Activated CD8-positive, alpha-beta memory T cell treated with anti-CD3 and anti-CD28 coated beads, Interleukin-2, amount 10 ng/mL, durations not matched to agents 7 days and 5 days (primary cell): ENCODE data around the gene MESP1. TPM values are rescaled to one million over a fixed set of nuclear protein-coding genes. Genes with fewer than 3 reads are reported as not detected.
A peak's percentile ranks its signal among the peaks of the same experiment; 100 is the strongest.

Source experiments
- ATAC-seq: fragments of 150-1000 bp; cut with Tn5 transposase; one replicate; pipeline ENCODE4 v1.10.0; 2021; ENCODE audit warnings: moderate library complexity
- CTCF ChIA-PET: fragments of 350-600 bp; sonication (Branson Sonifier 250); formaldehyde crosslinking; loops from one replicate; lab custom pipeline; 2021; ENCODE audit warnings: antibody characterized with exemption; lab: Charles Lee
- DNase-seq: peaks from one replicate; pipeline ENCODE4 v3.0.0-alpha.2; 2020
- H3K27ac Mint-ChIP-seq: one replicate; pipeline ENCODE4 v1.8.0; 2021; ENCODE audit warnings: mild to moderate bottlenecking, mixed read lengths
- H3K27me3 Mint-ChIP-seq: one replicate; pipeline ENCODE4 v1.8.0; 2021; ENCODE audit warnings: mixed read lengths
- H3K36me3 Mint-ChIP-seq: one replicate; pipeline ENCODE4 v1.8.0; 2021; ENCODE audit warnings: mild to moderate bottlenecking, mixed read lengths
- H3K4me1 Mint-ChIP-seq: one replicate; pipeline ENCODE4 v1.8.0; 2021; ENCODE audit warnings: mixed read lengths
- H3K4me3 Mint-ChIP-seq: one replicate; pipeline ENCODE4 v1.8.0; 2021; ENCODE audit warnings: mild to moderate bottlenecking, moderate library complexity, mixed read lengths
- H3K9me3 Mint-ChIP-seq: one replicate; pipeline ENCODE4 v1.8.0; 2022; ENCODE audit warnings: low read depth, mixed read lengths
- total RNA-seq, 2 experiments: library from RNA; stranded (reverse); gene quantifications; one replicate each; pipeline ENCODE4 v1.2.3, GENCODE V29; 2021

The MESP1 gene
- total RNA-seq, 2 experiments from 2014 or later, result 3.1 to 5.1 TPM

GRCh38 chr15:89760303-89761008 is 9.4 kb upstream of the MESP1 start:
- ATAC-seq, result peak; percentile 87
- no peaks in the 10 kb centered on the region for H3K36me3 Mint-ChIP-seq
- DNase-seq, result peak; percentile 81
- H3K9me3 Mint-ChIP-seq, result no peaks in the 10 kb centered on the region
- peaks cover 6% of the 10 kb centered on the region for H3K4me1 Mint-ChIP-seq
- H3K4me3 Mint-ChIP-seq, result no peak overlapping the region
- peaks cover 7% of the 10 kb centered on the region for H3K27me3 Mint-ChIP-seq
- CTCF ChIA-PET, result interaction anchor here (0.7 to 7.0 kb wide), 33 partner anchors 9 to 437 kb away, joined by 3 to 113 read pairs (median 4); partner anchors contain the start of genes ANPEP, AP3S2, MESP1 and MESP2
- no peak overlapping the region for H3K27ac Mint-ChIP-seq

- Mint-ChIP-seq H3K9me3 (no peaks in the 10 kb centered on the region), H3K27ac (no peak overlapping the region), H3K4me3 (no peak overlapping the region), H3K4me1 (peaks cover 6% of the 10 kb centered on the region), H3K27me3 (peaks cover 10% of the 10 kb centered on the region), H3K36me3 (no peaks in the 10 kb centered on the region)
- DNase-seq (no peak), ATAC-seq (no peak)
- CTCF ChIA-PET, result interaction anchor here (0.7 to 7.0 kb wide), 12 partner anchors 8 to 373 kb away, joined by 3 to 113 read pairs (median 8); partner anchors contain the start of gene MESP1
Measured at GRCh38 chr15:89759835-89760234, 8.8 kb upstream of the MESP1 start.

GRCh38 chr15:89758981-89759380 is 7.9 kb upstream of the MESP1 start:
- peaks cover 6% of the 10 kb centered on the region for H3K4me1 Mint-ChIP-seq
- no peak for ATAC-seq

GRCh38 chr15:89758283-89758682 is 7.2 kb upstream of the MESP1 start:
- Mint-ChIP-seq H3K27me3 (peaks cover 15% of the 10 kb centered on the region), H3K4me1 (peaks cover 6% of the 10 kb centered on the region), H3K36me3 (no peaks in the 10 kb centered on the region), H3K27ac (no peak overlapping the region), H3K4me3 (no peak overlapping the region), H3K9me3 (no peaks in the 10 kb centered on the region)
- ATAC-seq, result no peak
- CTCF ChIA-PET, result interaction anchor here (1.0 to 7.0 kb wide), 2 partner anchors 15 to 117 kb away, joined by 3 to 113 read pairs; no protein-coding TSS in a partner anchor
- no peak for DNase-seq

More at GRCh38 chr15:89758981-89759380, 7.9 kb upstream of the MESP1 start:
- no peak for DNase-seq
- CTCF ChIA-PET, result interaction anchor here (1.0 to 7.0 kb wide), 4 partner anchors 7 to 116 kb away, joined by 3 to 113 read pairs (median 16); partner anchors contain the start of gene MESP1
- Mint-ChIP-seq H3K36me3 (no peaks in the 10 kb centered on the region), H3K27ac (no peak overlapping the region), H3K27me3 (peaks cover 14% of the 10 kb centered on the region), H3K9me3 (no peaks in the 10 kb centered on the region), H3K4me3 (no peak overlapping the region)

GRCh38 chr15:89756897-89757296 is 5.8 kb upstream of the MESP1 start:
- Mint-ChIP-seq H3K27me3 (peaks cover 17% of the 10 kb centered on the region), H3K9me3 (no peaks in the 10 kb centered on the region), H3K4me1 (peaks cover 6% of the 10 kb centered on the region), H3K36me3 (no peaks in the 10 kb centered on the region), H3K27ac (no peak overlapping the region), H3K4me3 (no peak overlapping the region)
- DNase-seq, result no peak
- CTCF ChIA-PET, result interaction anchor here (0.7 to 7.0 kb wide), 4 partner anchors 16 to 248 kb away, joined by 3 to 113 read pairs (median 4); no protein-coding TSS in a partner anchor
- no peak for ATAC-seq

- no peak overlapping the region for H3K27ac Mint-ChIP-seq
- H3K9me3 Mint-ChIP-seq, result no peaks in the 10 kb centered on the region
- no peaks in the 10 kb centered on the region for H3K36me3 Mint-ChIP-seq
- H3K4me1 Mint-ChIP-seq, result peaks cover 4% of the 10 kb centered on the region
- DNase-seq, result no peak
- H3K4me3 Mint-ChIP-seq, result no peak overlapping the region
- ATAC-seq, result no peak
- H3K27me3 Mint-ChIP-seq, result peaks cover 17% of the 10 kb centered on the region
- CTCF ChIA-PET, result interaction anchor here (1.8 kb wide), 1 partner anchor 16 kb away, joined by 4 read pairs; no protein-coding TSS in a partner anchor
Measured at GRCh38 chr15:89755701-89756100, 4.7 kb upstream of the MESP1 start.

GRCh38 chr15:89754361-89755154 is 3.5 kb upstream of the MESP1 start:
- ATAC-seq (no peak), DNase-seq (no peak)
- no peak overlapping the region for H3K27ac Mint-ChIP-seq
- H3K27me3 Mint-ChIP-seq, result peaks cover 18% of the 10 kb centered on the region
- peaks cover 2% of the 10 kb centered on the region for H3K4me1 Mint-ChIP-seq
- CTCF ChIA-PET, result interaction anchor here (0.8 to 1.8 kb wide), 2 partner anchors 14 kb away, joined by 3 to 4 read pairs; no protein-coding TSS in a partner anchor
- no peaks in the 10 kb centered on the region for H3K36me3 Mint-ChIP-seq
- no peak overlapping the region for H3K4me3 Mint-ChIP-seq
- H3K9me3 Mint-ChIP-seq, result no peaks in the 10 kb centered on the region

GRCh38 chr15:89753855-89754254 is 2.8 kb upstream of the MESP1 start:
- Mint-ChIP-seq H3K36me3 (no peaks in the 10 kb centered on the region), H3K27ac (no peak overlapping the region), H3K27me3 (peaks cover 21% of the 10 kb centered on the region), H3K4me1 (peaks cover 2% of the 10 kb centered on the region), H3K4me3 (no peak overlapping the region), H3K9me3 (no peaks in the 10 kb centered on the region)
- ATAC-seq, result no peak
- DNase-seq, result no peak
- CTCF ChIA-PET, result interaction anchor here (4.9 kb wide), 1 partner anchor 7 kb away, joined by 29 read pairs; no protein-coding TSS in a partner anchor

GRCh38 chr15:89751748-89752147 is 699 bp upstream of the MESP1 start:
- ATAC-seq (no peak), DNase-seq (no peak)
- H3K27ac Mint-ChIP-seq, result no peak overlapping the region
- peaks cover 21% of the 10 kb centered on the region for H3K27me3 Mint-ChIP-seq
- peaks cover 2% of the 10 kb centered on the region for H3K4me1 Mint-ChIP-seq
- no peaks in the 10 kb centered on the region for H3K9me3 Mint-ChIP-seq
- H3K36me3 Mint-ChIP-seq, result no peaks in the 10 kb centered on the region
- peak overlapping the region; percentile 33 for H3K4me3 Mint-ChIP-seq
- CTCF ChIA-PET, result interaction anchor here (0.6 to 4.9 kb wide), 5 partner anchors 9 to 640 kb away, joined by 3 to 29 read pairs (median 13); no protein-coding TSS in a partner anchor

GRCh38 chr15:89749951-89750559 is 994 bp downstream of the MESP1 start:
- peak overlapping the region; percentile 64 for H3K4me3 Mint-ChIP-seq
- peaks cover 2% of the 10 kb centered on the region for H3K4me1 Mint-ChIP-seq

GRCh38 chr15:89749526-89749925 is 1.5 kb downstream of the MESP1 start:
- no peaks in the 10 kb centered on the region for H3K36me3 Mint-ChIP-seq
- H3K9me3 Mint-ChIP-seq, result no peaks in the 10 kb centered on the region
- H3K27me3 Mint-ChIP-seq, result peaks cover 8% of the 10 kb centered on the region
- peaks cover 2% of the 10 kb centered on the region for H3K4me1 Mint-ChIP-seq
- H3K27ac Mint-ChIP-seq, result no peak overlapping the region
- no peak for ATAC-seq
- peak overlapping the region; percentile 64 for H3K4me3 Mint-ChIP-seq
- CTCF ChIA-PET, result interaction anchor here (1.4 to 4.9 kb wide), 5 partner anchors 9 to 149 kb away, joined by 3 to 29 read pairs (median 8); no protein-coding TSS in a partner anchor
- DNase-seq, result no peak

More at GRCh38 chr15:89749951-89750559, 994 bp downstream of the MESP1 start:
- ATAC-seq (no peak), DNase-seq (no peak)
- Mint-ChIP-seq H3K27me3 (peaks cover 12% of the 10 kb centered on the region), H3K36me3 (no peaks in the 10 kb centered on the region), H3K27ac (no peak overlapping the region), H3K9me3 (no peaks in the 10 kb centered on the region)
- CTCF ChIA-PET, result interaction anchor here (1.2 to 4.9 kb wide), 7 partner anchors 10 to 330 kb away, joined by 3 to 29 read pairs (median 4); no protein-coding TSS in a partner anchor

GRCh38 chr15:89749054-89749453 is 2.0 kb downstream of the MESP1 start:
- Mint-ChIP-seq H3K27ac (no peak overlapping the region), H3K9me3 (no peaks in the 10 kb centered on the region), H3K4me1 (peaks cover 2% of the 10 kb centered on the region), H3K27me3 (peaks cover 7% of the 10 kb centered on the region), H3K36me3 (no peaks in the 10 kb centered on the region), H3K4me3 (peak overlapping the region; percentile 64)
- ATAC-seq, result no peak
- CTCF ChIA-PET, result interaction anchor here (1.4 to 4.9 kb wide), 4 partner anchors 9 to 149 kb away, joined by 3 to 29 read pairs (median 16); no protein-coding TSS in a partner anchor
- DNase-seq, result no peak
